Nephron progenitor cell (in vitro differentiated cells): ENCODE results near the gene RBM19.

Experiments
- DNase-seq: peaks from one replicate; pipeline ENCODE4 v3.0.0; 2021
- H3K27ac Mint-ChIP-seq: 2 replicates; pipeline ENCODE4 v1.8.0; 2021; ENCODE audit warnings: mild to moderate bottlenecking, moderate library complexity, mixed read lengths
- H3K27me3 Mint-ChIP-seq: 2 replicates; pipeline ENCODE4 v1.8.0; 2021; ENCODE audit warnings: mild to moderate bottlenecking, low read depth, mixed read lengths; ENCODE audit not compliant: poor library complexity
- H3K36me3 Mint-ChIP-seq: 2 replicates; pipeline ENCODE4 v1.8.0; 2021; ENCODE audit warnings: low read depth, mixed read lengths
- H3K4me1 Mint-ChIP-seq: 2 replicates; pipeline ENCODE4 v1.8.0; 2021; ENCODE audit warnings: mixed read lengths
- H3K4me3 Mint-ChIP-seq: 2 replicates; pipeline ENCODE4 v1.8.0; 2021; ENCODE audit warnings: mild to moderate bottlenecking, moderate library complexity, mixed read lengths
- H3K9me3 Mint-ChIP-seq: 2 replicates; pipeline ENCODE4 v1.8.0; 2021; ENCODE audit warnings: mild to moderate bottlenecking, moderate library complexity, mixed read lengths
- CTCF ChIP-seq: fragments of 200-600 bp; sonication (generic); IDR thresholded peaks from 2 replicates; pipeline ENCODE4 v1.5.0; 2021; ENCODE audit warnings: antibody characterized with exemption

Gene RBM19

GRCh38 chr12:113781415-113782198 is 184.5 kb downstream of the RBM19 start:
- no peaks in the 10 kb centered on the region for H3K27me3 Mint-ChIP-seq
- no peak for DNase-seq

GRCh38 chr12:113779774-113780173 is 186.4 kb downstream of the RBM19 start:
- Mint-ChIP-seq H3K4me1 (peaks cover 51% of the 10 kb centered on the region), H3K27me3 (no peaks in the 10 kb centered on the region), H3K9me3 (peaks cover 6% of the 10 kb centered on the region), H3K36me3 (no peaks in the 10 kb centered on the region), H3K4me3 (no peak overlapping the region), H3K27ac (no peak overlapping the region)
- no peak for DNase-seq
- TF ChIP-seq CTCF = no peak

More at GRCh38 chr12:113781415-113782198, 184.5 kb downstream of the RBM19 start:
- Mint-ChIP-seq H3K27ac (peak overlapping the region; percentile 49), H3K36me3 (no peaks in the 10 kb centered on the region), H3K4me1 (peaks cover 44% of the 10 kb centered on the region), H3K4me3 (no peak overlapping the region), H3K9me3 (peaks cover 6% of the 10 kb centered on the region)
- TF ChIP-seq CTCF = no peak

- TF ChIP-seq CTCF = no peak
- no peak overlapping the region for H3K27ac Mint-ChIP-seq
- no peak for DNase-seq
- H3K36me3 Mint-ChIP-seq = no peaks in the 10 kb centered on the region
- no peak overlapping the region for H3K4me3 Mint-ChIP-seq
- peaks cover 6% of the 10 kb centered on the region for H3K9me3 Mint-ChIP-seq
- no peaks in the 10 kb centered on the region for H3K27me3 Mint-ChIP-seq
- H3K4me1 Mint-ChIP-seq = peaks cover 44% of the 10 kb centered on the region
These were observed 187.5 kb downstream of the RBM19 start for GRCh38 chr12:113778432-113779132.

- H3K27ac Mint-ChIP-seq = no peak overlapping the region
- DNase-seq = no peak
- H3K4me1 Mint-ChIP-seq = peaks cover 39% of the 10 kb centered on the region
- peaks cover 6% of the 10 kb centered on the region for H3K9me3 Mint-ChIP-seq
- H3K27me3 Mint-ChIP-seq = no peaks in the 10 kb centered on the region
- H3K36me3 Mint-ChIP-seq = no peaks in the 10 kb centered on the region
- no peak for TF ChIP-seq CTCF
- H3K4me3 Mint-ChIP-seq = no peak overlapping the region
These were observed 188.4 kb downstream of the RBM19 start for GRCh38 chr12:113777751-113778150.

GRCh38 chr12:113776536-113776935 is 189.6 kb downstream of the RBM19 start:
- H3K27me3 Mint-ChIP-seq = peaks cover 4% of the 10 kb centered on the region
- H3K9me3 Mint-ChIP-seq = peaks cover 6% of the 10 kb centered on the region
- no peak for TF ChIP-seq CTCF
- H3K36me3 Mint-ChIP-seq = no peaks in the 10 kb centered on the region
- no peak overlapping the region for H3K4me3 Mint-ChIP-seq
- H3K4me1 Mint-ChIP-seq = peaks cover 32% of the 10 kb centered on the region
- DNase-seq = no peak
- H3K27ac Mint-ChIP-seq = no peak overlapping the region
